ENCODE results near the gene IL17A.

The IL17A gene

GRCh38 chr6:52186075-52186474 is at the start of gene IL17A:
TSS of gene IL17A (plus strand) at chr6:52186375. CDS start at chr6:52186432, 57 bp downstream.
- in situ Hi-C loops (cut with MboI; ENCODE audit: low pct_unique_long_range_greater_than_20kb, low sequenced_read_pairs): no loop called here
- DNase-seq: no peak

GRCh38 chr6:52136934-52137467 is 49.2 kb upstream of the IL17A start:
- no peak for DNase-seq
- in situ Hi-C loops (cut with MboI; ENCODE audit: low pct_unique_long_range_greater_than_20kb, low sequenced_read_pairs): no loop called here

GRCh38 chr6:52138284-52138683 is 47.9 kb upstream of the IL17A start:
- in situ Hi-C loops (cut with MboI; ENCODE audit: low pct_unique_long_range_greater_than_20kb, low sequenced_read_pairs): no loop called here
- no peak for DNase-seq

- in situ Hi-C loops (cut with MboI; ENCODE audit: low pct_unique_long_range_greater_than_20kb, low sequenced_read_pairs): no loop called here
- no peak for DNase-seq
Observed at GRCh38 chr6:52139985-52140680, 46.0 kb upstream of the IL17A start.

GRCh38 chr6:52141596-52141995 is 44.6 kb upstream of the IL17A start:
- in situ Hi-C loops (cut with MboI; ENCODE audit: low pct_unique_long_range_greater_than_20kb, low sequenced_read_pairs): no loop called here
- DNase-seq: no peak

GRCh38 chr6:52142556-52142955 is 43.6 kb upstream of the IL17A start:
- in situ Hi-C loops (cut with MboI; ENCODE audit: low pct_unique_long_range_greater_than_20kb, low sequenced_read_pairs): no loop called here
- no peak for DNase-seq

- in situ Hi-C loops (cut with MboI; ENCODE audit: low pct_unique_long_range_greater_than_20kb, low sequenced_read_pairs): no loop called here
- DNase-seq: no peak
Observed at GRCh38 chr6:52143551-52143950, 42.6 kb upstream of the IL17A start.

GRCh38 chr6:52144196-52145076 is 41.7 kb upstream of the IL17A start:
- DNase-seq: no peak
- in situ Hi-C loops (cut with MboI; ENCODE audit: low pct_unique_long_range_greater_than_20kb, low sequenced_read_pairs): no loop called here

- in situ Hi-C loops (cut with MboI; ENCODE audit: low pct_unique_long_range_greater_than_20kb, low sequenced_read_pairs): no loop called here
Observed at GRCh38 chr6:52146851-52147445, 39.2 kb upstream of the IL17A start.

GRCh38 chr6:52149076-52149475 is 37.1 kb upstream of the IL17A start:
- no peak for DNase-seq
- in situ Hi-C loops (cut with MboI; ENCODE audit: low pct_unique_long_range_greater_than_20kb, low sequenced_read_pairs): no loop called here

More at GRCh38 chr6:52146851-52147445, 39.2 kb upstream of the IL17A start:
- no peak for DNase-seq

- DNase-seq: no peak
- in situ Hi-C loops (cut with MboI; ENCODE audit: low pct_unique_long_range_greater_than_20kb, low sequenced_read_pairs): no loop called here
Observed at GRCh38 chr6:52149949-52150348, 36.2 kb upstream of the IL17A start.

- no peak for DNase-seq
- in situ Hi-C loops (cut with MboI; ENCODE audit: low pct_unique_long_range_greater_than_20kb, low sequenced_read_pairs): no loop called here
Observed at GRCh38 chr6:52152070-52152423, 34.1 kb upstream of the IL17A start.

GRCh38 chr6:52152711-52153160 is 33.4 kb upstream of the IL17A start:
- no peak for DNase-seq
- in situ Hi-C loops (cut with MboI; ENCODE audit: low pct_unique_long_range_greater_than_20kb, low sequenced_read_pairs): no loop called here

GRCh38 chr6:52154381-52154780 is 31.8 kb upstream of the IL17A start:
- in situ Hi-C loops (cut with MboI; ENCODE audit: low pct_unique_long_range_greater_than_20kb, low sequenced_read_pairs): no loop called here

GRCh38 chr6:52155791-52156576 is 30.2 kb upstream of the IL17A start:
- in situ Hi-C loops (cut with MboI; ENCODE audit: low pct_unique_long_range_greater_than_20kb, low sequenced_read_pairs): no loop called here

More at GRCh38 chr6:52154381-52154780, 31.8 kb upstream of the IL17A start:
- DNase-seq: no peak

GRCh38 chr6:52157301-52157941 is 28.8 kb upstream of the IL17A start:
- no peak for DNase-seq
- in situ Hi-C loops (cut with MboI; ENCODE audit: low pct_unique_long_range_greater_than_20kb, low sequenced_read_pairs): no loop called here

More at GRCh38 chr6:52155791-52156576, 30.2 kb upstream of the IL17A start:
- peak; percentile 48 for DNase-seq

GRCh38 chr6:52160472-52161104 is 25.6 kb upstream of the IL17A start:
- in situ Hi-C loops (cut with MboI; ENCODE audit: low pct_unique_long_range_greater_than_20kb, low sequenced_read_pairs): no loop called here
- no peak for DNase-seq
